Stomach (tissue), 9 donors: ENCODE measurements around the gene ZNF653. TPM values are rescaled to one million over a fixed set of nuclear protein-coding genes. Genes with fewer than 3 reads are reported as not detected.
A peak's percentile ranks its signal among the peaks of the same experiment; 100 is the strongest.

ENCODE experiments used
- DNase-seq, 2 donors: peaks; one replicate each; pipeline versions ENCODE4 v3.0.0 to v3.0.0-alpha.2; 2013 to 2019
- H3K27ac ChIP-seq, 5 donors: fragments of 200-600 bp in 4 of 5; sonication (generic) in 4 of 5; one replicate each; pipeline ENCODE4 v1.5.1; 2013 to 2019; ENCODE audit warnings: mild to moderate bottlenecking in 1 of 5, moderate library complexity in 1 of 5
- H3K27me3 ChIP-seq, 3 donors: fragments of 200-600 bp; sonication (generic); one replicate each; pipeline ENCODE4 v1.5.1; 2017 to 2019; ENCODE audit warnings: mixed run types in 1 of 3
- H3K36me3 ChIP-seq, 4 donors: fragments of 200-600 bp; sonication (generic); 1 replicate in 3 of 4; 2 replicates in 1 of 4; pipeline ENCODE4 v1.5.1; 2016 to 2019
- H3K4me1 ChIP-seq, 4 donors: fragments of 200-600 bp; sonication (generic); one replicate each; pipeline ENCODE4 v1.5.1; 2016 to 2019
- H3K4me3 ChIP-seq, 4 donors: fragments of 200-600 bp; sonication (generic) in 3 of 4; one replicate each; pipeline ENCODE4 v1.5.1; 2016 to 2019; ENCODE audit warnings: mild to moderate bottlenecking in 1 of 4
- H3K9me3 ChIP-seq, 4 donors: fragments of 200-600 bp; sonication (generic); one replicate each; pipeline ENCODE4 v1.5.1; 2016 to 2019
- CTCF ChIP-seq, 7 experiments: fragments of 450-650 bp in 4 of 7; fragments of 200-600 bp in 3 of 7; sonication (generic) in 3 of 7; IDR thresholded peaks; one replicate each; pipeline ENCODE4 v1.5.1; 2016 to 2019; ENCODE audit warnings: antibody characterized with exemption in 7 of 7, control low read depth in 2 of 7, mild to moderate bottlenecking in 1 of 7
- EP300 ChIP-seq: sonication (generic); formaldehyde crosslinking; IDR thresholded peaks from one replicate; pipeline ENCODE4 v1.6.1; 2017; ENCODE audit warnings: antibody characterized with exemption
- POLR2A ChIP-seq, 4 donors: fragments of 450-650 bp; IDR thresholded peaks; one replicate each; pipeline ENCODE4 v1.6.1; 2016; ENCODE audit warnings: antibody characterized with exemption in 4 of 4, control low read depth in 2 of 4, mild to moderate bottlenecking in 1 of 4, moderate library complexity in 1 of 4
- POLR2AphosphoS5 ChIP-seq, 3 donors: sonication (generic); formaldehyde crosslinking; IDR thresholded peaks; one replicate each; pipeline ENCODE4 v1.6.1; 2016; ENCODE audit warnings: antibody characterized with exemption in 3 of 3
- WGBS, 5 donors: extraction: QIAGEN DNeasy Blood & Tissue Kit in 3 of 5; methylation state at CpG; one replicate each; pipeline versions ENCODE4 v1.1.5 to v1.1.7; 2013 to 2018; 5-methylcytosine and 5-hydroxymethylcytosine counted together
- intact Hi-C: fragments of 100-400 bp; cut with DNase I; formaldehyde crosslinking; loops from one replicate; pipeline ENCODE4 v1.15.1; 2023; ENCODE audit warnings: low total_unique reads
- polyA plus RNA-seq, 3 donors: library from polyadenylated mRNA; stranded (reverse); fragments of 200-250 nt; gene quantifications; one replicate each; pipeline ENCODE4 v1.2.3, GENCODE V29; 2013
- total RNA-seq, 5 donors: library from RNA; depleted of rRNA; stranded (reverse); fragments of >200 nt; gene quantifications; one replicate each; pipeline versions ENCODE4 v1.1.0 to v1.2.3, GENCODE V29; 2014 to 2016
- donor health status: healthy with polysubstance abuse.
- donor health status: Bipolar disorder and iron deficiency.
- donor health status: healthy.

The ZNF653 gene
- total and polyA plus RNA-seq, 8 donors, result 6.7 to 99.6 (median 13.9) TPM

- Histone ChIP-seq H3K27me3 (peaks cover 27 to 79% (median 48%) of the 10 kb centered on the region in 3 donors), H3K9me3 (no peaks in the 10 kb centered on the region), H3K27ac (no peak within 1 kb of the TSS), H3K4me3 (peak within 1 kb of the TSS; percentile 24 to 41 (median 32)), H3K4me1 (peaks cover 31 to 48% (median 42%) of the 10 kb centered on the region in 4 donors), H3K36me3 (peaks cover 6 to 26% (median 16%) of the 10 kb centered on the region in 4 donors)
- WGBS, 5 donors, result 7 to 16% (median 10%) methylated on average over 35 to 76 of the region's 77 CpGs
- peak in 1 of 2 donors; percentile 68 for DNase-seq
- TF ChIP-seq POLR2A (IDR thresholded peaks at IDR 0.05), result no peak
- no peak for TF ChIP-seq EP300
- TF ChIP-seq POLR2AphosphoS5 (IDR thresholded peaks at IDR 0.05), result no peak
- TF ChIP-seq CTCF (IDR thresholded peaks at IDR 0.05), result no peak
- intact Hi-C loops, result no loop called here
These were observed 24.7 kb downstream of the ZNF653 start, which contains the start of gene ELAVL3 for GRCh38 chr19:11480715-11481533. ELAVL3 (minus strand) TSS chr19:11481046; CDS start chr19:11480608, 438 bp downstream.

- Histone ChIP-seq H3K4me1 (peaks cover 31 to 48% (median 42%) of the 10 kb centered on the region in 4 donors), H3K27ac (no peak overlapping the region), H3K9me3 (no peaks in the 10 kb centered on the region), H3K27me3 (peaks cover 27 to 72% (median 48%) of the 10 kb centered on the region in 3 donors), H3K36me3 (peaks cover 6 to 18% (median 13%) of the 10 kb centered on the region in 4 donors), H3K4me3 (peak overlapping the region; percentile 9 to 31 (median 15))
- DNase-seq, result peak in 1 of 2 donors; percentile 38
- 4 to 8% (median 8%) methylated on average over 16 to 82 of the region's 86 CpGs for WGBS, 5 donors
- TF ChIP-seq EP300 (no peak), POLR2A (IDR thresholded peaks at IDR 0.05) (no peak), CTCF (IDR thresholded peaks at IDR 0.05) (no peak)
- intact Hi-C loops, result no loop called here
These were observed 25.5 kb downstream of the ZNF653 start for GRCh38 chr19:11479898-11480714.

GRCh38 chr19:11479090-11479897 lies 26.3 kb downstream of the ZNF653 start:
- Histone ChIP-seq H3K4me1 (peaks cover 31 to 48% (median 42%) of the 10 kb centered on the region in 4 donors), H3K4me3 (peak overlapping the region; percentile 9 to 31 (median 15)), H3K9me3 (no peaks in the 10 kb centered on the region), H3K27ac (no peak overlapping the region), H3K27me3 (peaks cover 27 to 64% (median 48%) of the 10 kb centered on the region in 3 donors), H3K36me3 (peaks cover 6 to 12% (median 11%) of the 10 kb centered on the region in 4 donors)
- intact Hi-C loops, result no loop called here
- peak in 1 of 2 donors; percentile 73 for DNase-seq
- 13 to 27% (median 19%) methylated on average over 33 to 62 of the region's 62 CpGs for WGBS, 5 donors
- no peak for TF ChIP-seq POLR2AphosphoS5 (IDR thresholded peaks at IDR 0.05)
- no peak for TF ChIP-seq POLR2A (IDR thresholded peaks at IDR 0.05)
- TF ChIP-seq CTCF (IDR thresholded peaks at IDR 0.05), result no peak
- no peak for TF ChIP-seq EP300
